NCI-H1930 (cell line): ENCODE measurements around the gene MAP2K1.

Experiments
- DNase-seq, 2 experiments: peaks; one replicate each; lab custom pipeline; 2025; lab: John Stamatoyannopoulos, UW

MAP2K1 gene

GRCh38 chr15:66504563-66505429 lies 118.1 kb downstream of the MAP2K1 start, which contains the start of the genes RPL4 and ZWILCH:
RPL4 (minus strand) TSS chr15:66504855; CDS start chr15:66504790, 65 bp downstream.
ZWILCH (plus strand) TSS chr15:66505326; CDS start chr15:66505339, 13 bp downstream.
- DNase-seq: peak in 1 of 2 experiments; percentile 54

- DNase-seq: no peak
Measured at GRCh38 chr15:66505430-66505811, 118.7 kb downstream of the MAP2K1 start.

GRCh38 chr15:66505818-66506217 lies 119.1 kb downstream of the MAP2K1 start:
- DNase-seq: no peak

DNA sequence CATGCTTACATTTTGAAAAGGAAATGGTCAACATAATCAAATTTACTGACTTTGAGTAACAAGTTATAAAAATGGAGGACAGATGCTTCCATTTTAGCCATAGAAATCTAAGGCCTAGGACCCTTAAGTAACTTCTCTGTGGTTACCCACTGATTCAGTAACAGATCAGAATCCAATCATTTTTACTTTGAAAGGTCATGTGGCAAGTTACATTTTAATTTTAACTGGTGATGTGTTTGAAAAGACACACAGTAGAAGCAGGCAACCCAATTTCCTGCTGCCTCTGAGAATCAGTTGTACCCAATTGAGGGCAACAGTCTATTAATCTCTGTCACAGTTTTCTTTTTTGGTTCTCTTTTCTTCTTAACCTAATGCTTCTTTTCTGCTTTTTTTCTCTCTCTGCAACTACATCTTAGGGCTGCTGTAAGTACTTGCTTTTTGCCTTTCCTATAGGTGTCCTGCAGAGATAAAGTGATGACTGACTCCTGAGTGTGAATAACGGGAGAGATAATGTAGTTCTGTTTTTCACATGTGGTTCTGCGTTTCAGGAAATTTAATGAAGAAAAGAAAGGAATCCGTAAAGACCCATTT lies 121.7 kb downstream of the MAP2K1 start:
- DNase-seq: no peak

GRCh38 chr15:66514586-66514985 lies 127.9 kb downstream of the MAP2K1 start:
- no peak for DNase-seq

DNA sequence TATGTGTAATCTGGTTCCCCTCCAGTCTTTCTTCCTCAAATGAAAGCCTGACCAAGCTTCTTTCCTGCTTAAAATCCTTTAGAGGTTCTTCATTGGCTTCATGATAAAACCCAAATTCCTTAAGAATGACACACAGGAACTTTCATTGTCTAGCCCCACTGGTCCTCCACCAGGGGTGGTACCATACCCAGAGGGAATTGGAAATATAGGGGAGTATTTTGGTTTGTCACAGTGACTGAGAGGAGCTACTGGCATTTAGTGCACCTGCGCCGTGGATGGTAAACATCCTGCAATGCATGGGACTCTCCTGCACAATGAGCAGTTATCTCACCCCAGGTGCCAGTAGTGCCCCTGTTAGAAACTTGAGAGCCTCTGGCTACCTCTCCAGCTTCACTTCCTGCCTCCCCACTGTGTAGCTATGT lies 129.2 kb downstream of the MAP2K1 start:
- DNase-seq: no peak

- no peak for DNase-seq
Measured at GRCh38 chr15:66523926-66524325, 137.2 kb downstream of the MAP2K1 start.

- DNase-seq: no peak
Measured at GRCh38 chr15:66524838-66525237, 138.1 kb downstream of the MAP2K1 start.

DNA sequence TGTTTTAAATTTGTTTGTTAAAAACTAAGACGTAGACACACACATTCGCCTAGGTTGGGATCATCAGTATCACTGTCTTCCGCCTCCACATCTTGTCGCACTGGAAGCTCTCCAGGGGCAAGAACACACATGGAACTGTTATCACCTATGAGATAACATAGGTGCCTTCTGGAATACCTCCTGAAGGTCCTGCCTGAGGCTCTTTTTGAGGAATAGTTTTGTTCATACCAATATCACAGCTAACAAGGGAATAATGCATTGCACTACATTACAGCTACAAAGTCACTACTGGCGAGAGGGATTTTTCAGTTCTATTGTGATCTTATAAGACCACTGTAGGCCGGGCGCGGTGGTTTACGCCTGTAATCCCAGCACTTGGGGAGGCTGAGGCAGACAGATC lies 148.3 kb downstream of the MAP2K1 start:
- DNase-seq: no peak
